ENCODE measurements around the gene RIMBP2. TPM values are rescaled to one million over a fixed set of nuclear protein-coding genes. Genes with fewer than 3 reads are reported as not detected.

The RIMBP2 gene
- polyA plus RNA-seq, 1 donor (not counting 4 experiments of a cell fraction or from before 2014, with no cell fraction given) = 0.16 TPM

GRCh38 chr12:130422676-130423075 lies 293.4 kb downstream of the RIMBP2 start:
- no peaks in the 10 kb centered on the region for H4K20me1 ChIP-seq (ENCODE audit: control insufficient read depth, extremely low read depth, insufficient read depth, low read length)

GRCh38 chr12:130421896-130422295 lies 294.2 kb downstream of the RIMBP2 start:
- no peaks in the 10 kb centered on the region for H3K9me1 ChIP-seq (ENCODE audit: control insufficient read depth, extremely low read depth, insufficient read depth, low read length)
- no peak overlapping the region for H3K4me2 ChIP-seq (ENCODE audit: control insufficient read depth, extremely low read depth, insufficient read depth, low read depth, low read length)
- H3K9ac ChIP-seq (ENCODE audit: control insufficient read depth, extremely low read depth, insufficient read depth, low read length) = no peak overlapping the region
- H3K4me3 ChIP-seq (ENCODE audit: control insufficient read depth in 2 of 3, extremely low read depth in 1 of 3, insufficient read depth in 2 of 3, low read depth in 1 of 3, low read length in 3 of 3) = no peak overlapping the region
- FAIRE-seq = no peak
- no peak overlapping the region for H2AFZ ChIP-seq (ENCODE audit: control insufficient read depth, low read length)
- no peak overlapping the region for H3K27ac ChIP-seq (ENCODE audit: control insufficient read depth, insufficient read depth, low read length)
- no peaks in the 10 kb centered on the region for H3K27me3 ChIP-seq (ENCODE audit: control insufficient read depth, extremely low read depth, insufficient read depth, low read length)
- dilution Hi-C loops (cut with MboI; ENCODE audit: extremely low pct_ligation_motif_present, low sequenced_read_pairs) = no loop called here
- H4K20me1 ChIP-seq (ENCODE audit: control insufficient read depth, extremely low read depth, insufficient read depth, low read length) = no peaks in the 10 kb centered on the region
- H3K9me3 ChIP-seq (ENCODE audit: control insufficient read depth, low read depth, low read length) = no peaks in the 10 kb centered on the region
- no peaks in the 10 kb centered on the region for H3K4me1 ChIP-seq (ENCODE audit: control insufficient read depth, extremely low read depth, insufficient read depth, low read length)
- TF ChIP-seq CTCF (optimal IDR thresholded peaks at IDR 0.05 in 1 of 3, IDR thresholded peaks at IDR 0.05 in 1 of 3, conservative IDR thresholded peaks at IDR 0.05 in 1 of 3; ENCODE audit: extremely low read depth in 1 of 3, insufficient read depth in 2 of 3, low read length in 3 of 3) (no peak), EZH2 (IDR thresholded peaks at IDR 0.05; ENCODE audit: low read length) (no peak)
- DNase-seq (ENCODE audit: low read depth, low spot score) = no peak
- no peaks in the 10 kb centered on the region for H3K79me2 ChIP-seq (ENCODE audit: control insufficient read depth, insufficient read depth, low read length)
- no peaks in the 10 kb centered on the region for H3K36me3 ChIP-seq (ENCODE audit: control insufficient read depth in 2 of 2, extremely low read depth in 1 of 2, insufficient read depth in 2 of 2, low read length in 2 of 2)

More at GRCh38 chr12:130422676-130423075, 293.4 kb downstream of the RIMBP2 start:
- no peak for TF ChIP-seq CTCF (optimal IDR thresholded peaks at IDR 0.05 in 1 of 3, IDR thresholded peaks at IDR 0.05 in 1 of 3, conservative IDR thresholded peaks at IDR 0.05 in 1 of 3; ENCODE audit: extremely low read depth in 1 of 3, insufficient read depth in 2 of 3, low read length in 3 of 3)
- no peak for TF ChIP-seq EZH2 (IDR thresholded peaks at IDR 0.05; ENCODE audit: low read length)
- FAIRE-seq = no peak
- H3K79me2 ChIP-seq (ENCODE audit: control insufficient read depth, insufficient read depth, low read length) = no peaks in the 10 kb centered on the region
- no peak overlapping the region for H3K27ac ChIP-seq (ENCODE audit: control insufficient read depth, insufficient read depth, low read length)
- peaks cover 5% of the 10 kb centered on the region for H3K9me3 ChIP-seq (ENCODE audit: control insufficient read depth, low read depth, low read length)
- no peak overlapping the region for H3K9ac ChIP-seq (ENCODE audit: control insufficient read depth, extremely low read depth, insufficient read depth, low read length)
- no peaks in the 10 kb centered on the region for H3K36me3 ChIP-seq (ENCODE audit: control insufficient read depth in 2 of 2, extremely low read depth in 1 of 2, insufficient read depth in 2 of 2, low read length in 2 of 2)
- dilution Hi-C loops (cut with MboI; ENCODE audit: extremely low pct_ligation_motif_present, low sequenced_read_pairs) = no loop called here
- H3K4me3 ChIP-seq (ENCODE audit: control insufficient read depth in 2 of 3, extremely low read depth in 1 of 3, insufficient read depth in 2 of 3, low read depth in 1 of 3, low read length in 3 of 3) = no peak overlapping the region
- H2AFZ ChIP-seq (ENCODE audit: control insufficient read depth, low read length) = no peak overlapping the region
- H3K9me1 ChIP-seq (ENCODE audit: control insufficient read depth, extremely low read depth, insufficient read depth, low read length) = no peaks in the 10 kb centered on the region
- H3K4me2 ChIP-seq (ENCODE audit: control insufficient read depth, extremely low read depth, insufficient read depth, low read depth, low read length) = no peak overlapping the region
- no peak for DNase-seq (ENCODE audit: low read depth, low spot score)
- no peaks in the 10 kb centered on the region for H3K4me1 ChIP-seq (ENCODE audit: control insufficient read depth, extremely low read depth, insufficient read depth, low read length)
- no peaks in the 10 kb centered on the region for H3K27me3 ChIP-seq (ENCODE audit: control insufficient read depth, extremely low read depth, insufficient read depth, low read length)
